Stimulated activated CD4-positive, alpha-beta T cell treated with anti-CD3 and anti-CD28 coated beads, Interleukin-12 subunit alpha, Interleukin-12 subunit beta, amount 100 ng/mL, for 48 hours (primary cell): ENCODE measurements around the gene IL21R.

Experiments
- DNase-seq, 3 donors: peaks; one replicate each; pipeline ENCODE4 v3.0.0-alpha.2; 2020; ENCODE audit warnings: low read depth in 2 of 3, low spot score in 1 of 3

The IL21R gene

GRCh38 chr16:27483088-27483437 is 81.1 kb downstream of the IL21R start:
- no peak for DNase-seq

GRCh38 chr16:27483624-27484023 is 81.7 kb downstream of the IL21R start:
- no peak for DNase-seq

- DNase-seq, result no peak
These were observed 83.2 kb downstream of the IL21R start for GRCh38 chr16:27485126-27485525.

GRCh38 chr16:27485811-27486210 is 83.8 kb downstream of the IL21R start:
- DNase-seq, result no peak

- no peak for DNase-seq
These were observed 84.4 kb downstream of the IL21R start for GRCh38 chr16:27486344-27486743.

- DNase-seq, result no peak
These were observed 84.8 kb downstream of the IL21R start for GRCh38 chr16:27486760-27487159.

GRCh38 chr16:27489421-27489820 is 87.4 kb downstream of the IL21R start:
- DNase-seq, result no peak

- DNase-seq, result no peak
These were observed 87.9 kb downstream of the IL21R start for GRCh38 chr16:27489906-27490305.

GRCh38 chr16:27491894-27492587 is 90.1 kb downstream of the IL21R start:
- no peak for DNase-seq

GRCh38 chr16:27492588-27492979 is 90.6 kb downstream of the IL21R start:
- DNase-seq, result no peak

- DNase-seq, result no peak
These were observed 93.2 kb downstream of the IL21R start for GRCh38 chr16:27495191-27495590.

- no peak for DNase-seq
These were observed 96.3 kb downstream of the IL21R start for GRCh38 chr16:27498031-27498825.

- DNase-seq, result no peak
These were observed 97.1 kb downstream of the IL21R start for GRCh38 chr16:27498916-27499658.

GRCh38 chr16:27499659-27500055 is 97.7 kb downstream of the IL21R start:
- DNase-seq, result no peak

- no peak for DNase-seq
These were observed 98.8 kb downstream of the IL21R start for GRCh38 chr16:27500801-27501200.
